ENCODE measurements around the gene INPP5D.

The INPP5D gene

GRCh38 chr2:233039212-233039845 is 20.8 kb upstream of the INPP5D start:
- no peak for TF ChIP-seq CTCF (IDR thresholded peaks at IDR 0.05; ENCODE audit: borderline replicate concordance, insufficient read depth, low read depth, low read length)
- no peak overlapping the region for H3K4me3 ChIP-seq (ENCODE audit: low read depth, low read length)

- no peak for TF ChIP-seq CTCF (IDR thresholded peaks at IDR 0.05; ENCODE audit: borderline replicate concordance, insufficient read depth, low read depth, low read length)
- H3K4me3 ChIP-seq (ENCODE audit: low read depth, low read length): no peak overlapping the region
Measured at GRCh38 chr2:233039846-233040530, 20.2 kb upstream of the INPP5D start.

- TF ChIP-seq CTCF (IDR thresholded peaks at IDR 0.05; ENCODE audit: borderline replicate concordance, insufficient read depth, low read depth, low read length): no peak
- no peak overlapping the region for H3K4me3 ChIP-seq (ENCODE audit: low read depth, low read length)
Measured at GRCh38 chr2:233040571-233040970, 19.6 kb upstream of the INPP5D start.

GRCh38 chr2:233041722-233042323 is 18.3 kb upstream of the INPP5D start:
- H3K4me3 ChIP-seq (ENCODE audit: low read depth, low read length): no peak overlapping the region

GRCh38 chr2:233042549-233042948 is 17.6 kb upstream of the INPP5D start:
- no peak overlapping the region for H3K4me3 ChIP-seq (ENCODE audit: low read depth, low read length)
- no peak for TF ChIP-seq CTCF (IDR thresholded peaks at IDR 0.05; ENCODE audit: borderline replicate concordance, insufficient read depth, low read depth, low read length)

More at GRCh38 chr2:233041722-233042323, 18.3 kb upstream of the INPP5D start:
- TF ChIP-seq CTCF (IDR thresholded peaks at IDR 0.05; ENCODE audit: borderline replicate concordance, insufficient read depth, low read depth, low read length): no peak

GRCh38 chr2:233044974-233045605 is 15.1 kb upstream of the INPP5D start:
- TF ChIP-seq CTCF (IDR thresholded peaks at IDR 0.05; ENCODE audit: borderline replicate concordance, insufficient read depth, low read depth, low read length): no peak
- no peak overlapping the region for H3K4me3 ChIP-seq (ENCODE audit: low read depth, low read length)

All from GM12875 (cell line).